ENCODE measurements around the gene FAM174C. TPM values are rescaled to one million over a fixed set of nuclear protein-coding genes. Genes with fewer than 3 reads are reported as not detected.

Gene FAM174C
- total RNA-seq, 2 donors from 2014 or later = 28.9 to 29.8 TPM

DNA sequence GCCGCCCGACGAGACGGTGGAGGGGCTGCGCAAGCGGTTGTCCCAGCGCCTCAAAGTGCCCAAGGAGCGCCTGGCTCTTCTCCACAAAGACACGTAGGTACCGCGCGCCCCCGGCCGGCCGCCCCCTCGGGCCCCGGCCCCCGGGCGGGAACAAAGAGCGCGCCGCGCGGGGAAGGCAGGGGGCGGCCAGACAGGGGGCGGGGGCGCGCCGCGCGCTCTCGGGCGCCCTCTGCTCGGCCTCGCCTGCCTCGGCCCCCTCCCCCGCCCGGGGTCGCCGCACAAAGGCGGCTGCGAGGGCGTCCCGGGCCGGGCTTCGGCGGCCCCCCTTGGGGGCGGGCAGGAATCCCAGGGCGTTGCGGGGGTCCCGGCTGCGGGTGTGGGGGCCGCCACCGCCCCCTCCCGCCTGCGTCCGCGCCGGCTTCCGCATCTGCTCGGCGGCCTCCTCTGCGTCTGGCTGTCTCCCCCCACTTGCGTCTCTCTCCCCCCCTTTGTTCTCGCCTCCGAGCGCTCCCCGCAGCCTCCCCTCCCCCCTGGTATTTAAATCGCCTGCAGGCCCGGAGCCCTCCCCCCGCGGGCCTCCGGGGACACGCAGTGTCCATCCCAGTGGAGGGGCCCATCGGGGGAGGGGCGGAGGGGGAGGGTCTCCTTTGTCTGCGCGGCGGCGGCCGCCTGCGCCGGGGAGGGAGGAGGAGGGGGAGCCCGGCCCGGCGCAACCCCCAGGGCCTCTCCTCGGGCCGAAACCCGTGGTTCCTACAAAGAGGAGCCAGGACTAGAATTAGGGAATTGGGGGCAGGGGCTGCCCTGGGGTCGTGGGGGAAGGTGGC lies 24.7 kb upstream of the FAM174C start:
- H3K27me3 ChIP-seq = no peaks in the 10 kb centered on the region
- peak overlapping the region; percentile 97 to 100 for H3K27ac ChIP-seq
- peaks cover 0 to 75% of the 10 kb centered on the region in 2 donors for H3K4me1 ChIP-seq
- H3K9me3 ChIP-seq = no peaks in the 10 kb centered on the region
- no peak for DNase-seq (ENCODE audit: low spot score)
- TF ChIP-seq, protein P1, sequence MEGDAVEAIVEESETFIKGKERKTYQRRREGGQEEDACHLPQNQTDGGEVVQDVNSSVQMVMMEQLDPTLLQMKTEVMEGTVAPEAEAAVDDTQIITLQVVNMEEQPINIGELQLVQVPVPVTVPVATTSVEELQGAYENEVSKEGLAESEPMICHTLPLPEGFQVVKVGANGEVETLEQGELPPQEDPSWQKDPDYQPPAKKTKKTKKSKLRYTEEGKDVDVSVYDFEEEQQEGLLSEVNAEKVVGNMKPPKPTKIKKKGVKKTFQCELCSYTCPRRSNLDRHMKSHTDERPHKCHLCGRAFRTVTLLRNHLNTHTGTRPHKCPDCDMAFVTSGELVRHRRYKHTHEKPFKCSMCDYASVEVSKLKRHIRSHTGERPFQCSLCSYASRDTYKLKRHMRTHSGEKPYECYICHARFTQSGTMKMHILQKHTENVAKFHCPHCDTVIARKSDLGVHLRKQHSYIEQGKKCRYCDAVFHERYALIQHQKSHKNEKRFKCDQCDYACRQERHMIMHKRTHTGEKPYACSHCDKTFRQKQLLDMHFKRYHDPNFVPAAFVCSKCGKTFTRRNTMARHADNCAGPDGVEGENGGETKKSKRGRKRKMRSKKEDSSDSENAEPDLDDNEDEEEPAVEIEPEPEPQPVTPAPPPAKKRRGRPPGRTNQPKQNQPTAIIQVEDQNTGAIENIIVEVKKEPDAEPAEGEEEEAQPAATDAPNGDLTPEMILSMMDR (IDR thresholded peaks at IDR 0.05) = no peak
- H3K4me3 ChIP-seq = peak overlapping the region; percentile 81 to 82
- H3K36me3 ChIP-seq = peaks cover 40% of the 10 kb centered on the region

DNA sequence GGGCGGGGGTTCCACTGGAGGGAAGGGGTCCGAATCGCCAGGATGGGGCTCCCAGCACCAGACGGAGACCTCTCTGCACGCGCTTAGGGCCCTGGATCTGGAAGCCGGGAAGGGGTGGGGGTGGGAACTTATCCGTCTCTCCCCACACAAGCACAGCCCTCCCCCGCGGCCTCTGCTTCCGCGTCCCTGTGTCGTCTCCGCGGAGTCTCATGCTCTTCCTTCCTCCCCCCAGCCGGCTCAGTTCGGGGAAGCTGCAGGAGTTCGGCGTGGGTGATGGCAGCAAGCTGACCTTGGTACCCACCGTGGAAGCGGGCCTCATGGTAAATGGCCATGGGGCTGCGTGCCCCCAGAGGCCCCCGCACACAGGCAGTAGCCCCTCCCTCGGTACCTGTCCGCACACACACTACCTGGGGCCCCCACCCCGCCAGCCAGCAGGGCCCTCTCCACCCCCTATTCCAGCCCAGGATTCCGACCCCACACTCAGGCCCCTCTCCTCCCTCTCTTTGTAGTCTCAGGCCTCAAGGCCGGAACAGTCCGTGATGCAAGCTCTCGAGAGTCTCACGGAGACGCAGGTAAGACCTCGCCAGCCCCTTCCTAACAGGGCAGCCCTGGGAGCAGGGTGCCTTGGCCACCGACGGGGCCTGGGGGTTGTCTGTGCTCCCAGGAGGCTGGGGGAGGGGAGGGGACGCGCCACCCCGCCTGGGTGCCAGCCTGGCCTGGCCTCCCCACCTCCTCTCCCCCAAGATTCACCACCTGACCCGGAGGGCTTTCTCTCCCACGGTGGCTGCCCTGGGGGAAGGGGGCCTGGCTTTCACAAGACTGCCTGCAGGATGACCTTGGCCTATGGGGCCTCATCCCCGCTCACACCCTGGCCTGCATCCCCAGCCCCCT lies 23.8 kb upstream of the FAM174C start:
- Histone ChIP-seq H3K4me3 (peak overlapping the region; percentile 81 to 82), H3K4me1 (peaks cover 0 to 75% of the 10 kb centered on the region in 2 donors), H3K9me3 (no peaks in the 10 kb centered on the region), H3K27ac (peak overlapping the region; percentile 97 to 100), H3K36me3 (peaks cover 49% of the 10 kb centered on the region), H3K27me3 (no peaks in the 10 kb centered on the region)
- TF ChIP-seq, protein P1 (IDR thresholded peaks at IDR 0.05) = no peak
- DNase-seq (ENCODE audit: low spot score) = no peak

DNA sequence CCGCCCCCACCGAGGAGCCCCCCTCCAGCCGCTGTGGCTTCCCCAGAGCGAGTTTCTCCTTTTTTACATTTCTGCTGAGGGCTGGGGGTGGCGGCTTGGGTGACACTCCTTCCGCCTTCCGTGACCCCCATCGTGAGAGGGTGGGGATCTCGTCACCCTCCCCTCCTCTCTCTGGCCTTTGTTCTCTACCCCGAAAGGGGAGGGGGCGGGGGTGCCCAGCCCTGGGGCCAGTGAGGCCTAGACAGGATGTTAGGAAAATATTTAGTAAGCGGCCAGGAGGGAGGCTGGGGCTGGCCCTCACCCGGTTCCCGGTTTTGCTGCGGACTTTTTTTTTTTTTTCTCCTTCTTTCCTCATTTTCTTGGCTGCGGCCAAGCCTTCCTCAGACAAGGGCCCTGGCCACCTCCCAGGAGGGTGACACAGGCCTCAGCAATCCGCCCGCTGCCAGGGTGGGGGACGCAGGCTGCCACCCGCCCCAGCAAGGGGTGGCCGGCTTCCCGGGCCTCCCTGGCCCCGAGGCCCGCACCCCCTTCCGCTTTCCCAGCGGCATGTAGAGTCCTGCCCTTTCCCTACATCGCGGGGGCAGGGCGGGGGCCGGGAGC lies 23.0 kb upstream of the FAM174C start:
- peak overlapping the region; percentile 97 to 100 for H3K27ac ChIP-seq
- peak; percentile 96 for DNase-seq (ENCODE audit: low spot score)
- H3K4me3 ChIP-seq = peak overlapping the region; percentile 81 to 82
- H3K36me3 ChIP-seq = peaks cover 57% of the 10 kb centered on the region
- H3K27me3 ChIP-seq = no peaks in the 10 kb centered on the region
- TF ChIP-seq, protein P1 (IDR thresholded peaks at IDR 0.05) = no peak
- peaks cover 0 to 76% of the 10 kb centered on the region in 2 donors for H3K4me1 ChIP-seq
- H3K9me3 ChIP-seq = no peaks in the 10 kb centered on the region

DNA sequence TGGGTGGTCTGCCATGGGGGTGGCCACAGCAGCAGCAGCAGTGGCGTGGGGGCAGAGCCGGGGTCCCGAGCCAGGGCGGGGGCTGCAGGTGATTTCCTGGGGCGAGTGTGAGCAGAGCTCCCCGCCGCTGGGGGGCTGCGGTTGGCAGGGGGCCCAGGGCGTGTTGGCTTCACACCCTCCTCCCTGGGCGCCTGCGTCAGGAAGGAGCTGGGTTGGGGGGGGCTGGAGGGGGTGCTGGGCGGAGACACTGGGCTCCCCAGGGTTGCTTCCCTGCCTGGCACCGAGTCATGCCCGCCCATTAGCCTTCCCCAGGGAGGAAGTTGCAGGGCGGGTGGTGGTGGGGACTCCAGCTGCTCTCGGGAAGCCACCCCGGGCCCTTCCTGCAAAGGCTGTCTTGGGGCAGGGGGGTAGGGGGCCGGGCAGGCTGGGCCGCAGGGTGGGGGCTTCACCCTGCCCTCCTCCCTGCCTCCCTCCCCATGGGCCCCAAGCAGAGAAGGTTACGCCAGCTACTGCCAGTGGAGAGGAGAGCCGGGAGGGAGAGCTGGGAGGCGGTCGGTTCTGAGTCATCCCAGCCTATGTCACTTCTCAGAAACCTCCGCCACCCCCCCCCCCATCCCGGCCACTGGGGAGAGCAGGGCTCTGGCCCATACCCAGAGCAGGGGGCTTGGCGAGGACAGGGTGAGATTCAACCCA lies 22.4 kb upstream of the FAM174C start:
- TF ChIP-seq, protein P1 (IDR thresholded peaks at IDR 0.05) = peak in 1 of 2 donors; percentile 17
- peak overlapping the region; percentile 97 to 100 for H3K27ac ChIP-seq
- H3K4me3 ChIP-seq = peak overlapping the region; percentile 81 to 82
- H3K9me3 ChIP-seq = no peaks in the 10 kb centered on the region
- no peaks in the 10 kb centered on the region for H3K27me3 ChIP-seq
- peak; percentile 95 for DNase-seq (ENCODE audit: low spot score)
- H3K4me1 ChIP-seq = peaks cover 0 to 76% of the 10 kb centered on the region in 2 donors
- peaks cover 63% of the 10 kb centered on the region for H3K36me3 ChIP-seq

DNA sequence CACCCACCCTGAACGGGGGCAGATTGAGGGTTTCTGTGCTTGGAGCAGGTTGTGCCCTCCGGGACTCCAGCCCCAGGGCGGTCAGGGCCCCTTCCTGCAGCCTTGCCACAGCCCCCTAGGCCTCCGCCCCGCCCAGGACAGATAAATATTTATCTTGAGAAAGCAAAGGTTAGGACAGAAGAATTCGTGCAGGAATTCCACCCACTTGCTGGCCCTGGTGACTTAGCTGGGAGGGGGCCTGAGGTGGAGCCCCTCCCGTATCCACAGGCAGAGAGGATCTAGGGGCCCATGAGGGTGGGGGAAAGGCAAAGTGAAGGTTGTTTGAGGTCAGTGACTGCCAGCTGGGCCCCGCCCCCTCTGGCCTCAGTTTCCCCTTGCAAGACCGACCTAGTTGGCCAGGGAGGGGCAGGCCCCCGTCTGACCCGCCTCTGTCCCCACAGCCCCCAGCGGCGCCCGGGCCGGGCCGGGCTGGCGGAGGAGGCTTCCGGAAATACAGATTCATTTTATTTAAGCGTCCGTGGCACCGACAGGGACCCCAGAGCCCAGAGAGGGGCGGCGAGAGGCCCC lies 21.7 kb upstream of the FAM174C start:
- H3K9me3 ChIP-seq = no peaks in the 10 kb centered on the region
- no peak for DNase-seq (ENCODE audit: low spot score)
- peaks cover 0 to 79% of the 10 kb centered on the region in 2 donors for H3K4me1 ChIP-seq
- H3K27me3 ChIP-seq = no peaks in the 10 kb centered on the region
- H3K27ac ChIP-seq = peak overlapping the region; percentile 97 to 100
- peaks cover 66% of the 10 kb centered on the region for H3K36me3 ChIP-seq
- TF ChIP-seq, protein P1 (IDR thresholded peaks at IDR 0.05) = no peak
- H3K4me3 ChIP-seq = peak overlapping the region; percentile 81 to 82

Measured in right atrium auricular region (tissue), 2 donors.